Epithelial cell of esophagus (primary cell): ENCODE results near the gene SPATA16.

ENCODE experiments used
- DNase-seq: peaks from one replicate; pipeline ENCODE4 v3.0.0; 2010; ENCODE audit warnings: low read depth
- H3K4me3 ChIP-seq: 2 replicates; pipeline ENCODE4 v1.5.1; 2011; ENCODE audit warnings: mild to moderate bottlenecking, low read length, control low read depth
- TF ChIP-seq, protein P1 (sequence below): IDR thresholded peaks from 2 replicates; pipeline ENCODE4 v1.5.1; 2011; ENCODE audit warnings: low read depth, mild to moderate bottlenecking, low read length, control low read depth, inconsistent platforms; ENCODE audit not compliant: insufficient read depth; ENCODE audit errors: missing control alignments

Gene SPATA16

GRCh38 chr3:172918568-172919296 is 222.3 kb downstream of the SPATA16 start:
- H3K4me3 ChIP-seq: no peak overlapping the region
- TF ChIP-seq, protein P1, sequence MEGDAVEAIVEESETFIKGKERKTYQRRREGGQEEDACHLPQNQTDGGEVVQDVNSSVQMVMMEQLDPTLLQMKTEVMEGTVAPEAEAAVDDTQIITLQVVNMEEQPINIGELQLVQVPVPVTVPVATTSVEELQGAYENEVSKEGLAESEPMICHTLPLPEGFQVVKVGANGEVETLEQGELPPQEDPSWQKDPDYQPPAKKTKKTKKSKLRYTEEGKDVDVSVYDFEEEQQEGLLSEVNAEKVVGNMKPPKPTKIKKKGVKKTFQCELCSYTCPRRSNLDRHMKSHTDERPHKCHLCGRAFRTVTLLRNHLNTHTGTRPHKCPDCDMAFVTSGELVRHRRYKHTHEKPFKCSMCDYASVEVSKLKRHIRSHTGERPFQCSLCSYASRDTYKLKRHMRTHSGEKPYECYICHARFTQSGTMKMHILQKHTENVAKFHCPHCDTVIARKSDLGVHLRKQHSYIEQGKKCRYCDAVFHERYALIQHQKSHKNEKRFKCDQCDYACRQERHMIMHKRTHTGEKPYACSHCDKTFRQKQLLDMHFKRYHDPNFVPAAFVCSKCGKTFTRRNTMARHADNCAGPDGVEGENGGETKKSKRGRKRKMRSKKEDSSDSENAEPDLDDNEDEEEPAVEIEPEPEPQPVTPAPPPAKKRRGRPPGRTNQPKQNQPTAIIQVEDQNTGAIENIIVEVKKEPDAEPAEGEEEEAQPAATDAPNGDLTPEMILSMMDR: no peak
- no peak for DNase-seq

GRCh38 chr3:172918165-172918564 is 222.9 kb downstream of the SPATA16 start:
- no peak overlapping the region for H3K4me3 ChIP-seq
- DNase-seq: no peak
- TF ChIP-seq, protein P1: no peak

GRCh38 chr3:172915911-172916514 is 225.0 kb downstream of the SPATA16 start:
- no peak for DNase-seq
- no peak overlapping the region for H3K4me3 ChIP-seq
- TF ChIP-seq, protein P1: no peak

DNA sequence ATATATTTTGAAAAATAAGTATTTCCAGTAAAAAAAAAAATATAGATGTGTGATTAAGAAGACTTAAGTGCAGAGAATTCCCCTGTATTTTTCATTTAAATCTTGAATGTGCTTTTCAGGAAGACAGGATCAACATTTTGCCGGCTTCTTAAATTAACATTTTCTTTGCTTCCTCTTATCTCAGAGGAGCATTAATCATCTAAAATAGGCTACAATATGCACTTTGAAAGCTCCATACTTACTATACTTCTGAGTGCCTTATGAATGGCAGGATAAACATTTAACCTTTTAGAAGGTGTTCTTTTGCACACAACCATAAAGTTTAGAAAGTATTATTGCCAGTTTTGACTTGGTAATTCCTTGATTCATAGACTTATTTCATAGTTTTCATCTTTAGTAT is 226.2 kb downstream of the SPATA16 start:
- DNase-seq: no peak

DNA sequence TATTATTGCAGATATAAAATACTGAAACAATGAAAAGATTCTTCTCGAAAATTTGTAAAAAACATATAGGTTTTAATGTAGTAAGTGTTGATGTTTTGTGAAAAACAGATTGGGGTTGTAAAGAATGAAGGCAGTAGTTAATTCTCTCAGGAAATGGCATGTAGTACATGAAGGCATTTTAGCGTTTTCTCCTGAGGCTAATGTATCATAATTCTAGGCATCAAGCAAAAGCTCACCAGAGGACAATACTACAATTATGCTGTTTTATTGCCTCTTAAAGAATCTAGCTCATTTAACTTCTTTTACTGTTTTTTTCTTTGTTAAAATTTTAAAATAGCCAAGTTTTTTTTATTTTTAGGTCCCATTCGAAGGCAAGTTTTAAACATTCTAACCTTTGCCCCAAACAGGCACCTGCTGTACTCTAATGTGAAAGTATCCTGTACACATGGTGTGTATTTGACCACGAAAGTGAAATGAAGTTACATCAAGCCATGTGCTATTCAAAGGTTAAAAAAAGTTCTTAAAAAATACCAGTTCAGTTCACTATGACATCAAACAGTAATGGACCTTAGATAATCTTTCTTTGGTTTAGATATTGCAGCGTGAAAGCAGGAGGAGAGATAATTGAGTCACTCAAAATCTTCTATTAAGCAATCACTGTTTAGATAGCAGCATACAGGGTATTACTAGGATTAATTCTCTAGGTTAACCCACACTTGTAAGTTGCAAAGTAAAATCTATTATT is 227.0 kb downstream of the SPATA16 start:
- DNase-seq: no peak
- TF ChIP-seq, protein P1: no peak

More for the DNA sequence above, 226.2 kb downstream of the SPATA16 start:
- H3K4me3 ChIP-seq: no peak overlapping the region
- TF ChIP-seq, protein P1: no peak

GRCh38 chr3:172911142-172911541 is 229.9 kb downstream of the SPATA16 start:
- TF ChIP-seq, protein P1: no peak
- no peak for DNase-seq
- no peak overlapping the region for H3K4me3 ChIP-seq

More for the DNA sequence above, 227.0 kb downstream of the SPATA16 start:
- no peak overlapping the region for H3K4me3 ChIP-seq
